Pulmonary artery endothelial cell (primary cell): ENCODE data around the gene F3. TPM values are rescaled to one million over a fixed set of nuclear protein-coding genes. Genes with fewer than 3 reads are reported as not detected.
A peak's percentile ranks its signal among the peaks of the same experiment; 100 is the strongest.

Experiments used
- DNase-seq: peaks from one replicate; pipeline ENCODE4 v3.0.0-alpha.2; 2011; ENCODE audit warnings: low read depth, low spot score
- total RNA-seq: library from RNA; depleted of rRNA; stranded (reverse); fragments of >200 nt; gene quantifications from 2 replicates; pipeline ENCODE4 v1.2.3, GENCODE V29; 2014

F3 gene
- total RNA-seq, 1 donor from 2014 or later: 2.0 TPM

DNA sequence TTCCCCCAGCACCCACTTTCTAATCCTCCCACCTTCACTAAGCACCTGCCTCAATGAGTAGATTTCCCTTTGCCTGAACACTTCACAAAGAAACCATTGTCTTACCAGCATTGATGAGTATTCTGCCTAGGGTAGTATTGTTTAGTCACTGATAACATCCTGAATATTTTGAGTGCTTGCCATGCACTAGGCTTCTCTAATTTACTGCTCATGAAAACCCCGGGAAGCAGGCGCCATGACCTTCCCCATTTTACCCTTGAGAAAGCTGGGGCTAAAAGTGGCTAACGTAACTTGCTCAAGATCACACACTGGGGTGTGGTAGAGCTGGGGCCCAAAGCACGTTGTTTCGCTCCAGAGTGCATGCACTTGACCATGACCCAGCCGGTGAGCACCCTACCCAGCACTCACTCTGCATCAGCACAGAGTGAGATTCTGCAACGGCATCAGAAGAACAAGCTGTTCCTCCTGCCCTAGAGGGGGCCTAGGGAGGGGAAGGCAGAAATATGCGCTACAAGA lies 10.6 kb upstream of the F3 start:
- DNase-seq: no peak

DNA sequence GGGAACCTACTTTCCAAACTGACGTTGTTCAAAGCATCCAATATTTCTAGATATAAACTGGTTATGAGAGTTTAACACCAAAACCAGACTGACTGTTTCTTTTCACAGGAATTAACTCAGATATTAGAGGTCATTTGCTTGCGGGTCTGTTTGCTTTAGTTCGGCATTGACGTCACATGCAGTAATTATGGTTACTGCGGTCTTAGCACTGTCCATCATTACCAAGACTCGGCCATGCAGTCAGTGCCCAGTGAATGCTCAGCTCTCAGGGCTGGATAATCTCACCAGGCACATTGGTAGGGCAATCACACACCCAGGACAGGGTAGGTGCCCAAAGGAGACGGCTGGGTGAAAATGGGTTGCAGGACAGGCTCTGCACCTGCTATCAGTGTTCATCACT lies 9.9 kb upstream of the F3 start:
- no peak for DNase-seq

DNA sequence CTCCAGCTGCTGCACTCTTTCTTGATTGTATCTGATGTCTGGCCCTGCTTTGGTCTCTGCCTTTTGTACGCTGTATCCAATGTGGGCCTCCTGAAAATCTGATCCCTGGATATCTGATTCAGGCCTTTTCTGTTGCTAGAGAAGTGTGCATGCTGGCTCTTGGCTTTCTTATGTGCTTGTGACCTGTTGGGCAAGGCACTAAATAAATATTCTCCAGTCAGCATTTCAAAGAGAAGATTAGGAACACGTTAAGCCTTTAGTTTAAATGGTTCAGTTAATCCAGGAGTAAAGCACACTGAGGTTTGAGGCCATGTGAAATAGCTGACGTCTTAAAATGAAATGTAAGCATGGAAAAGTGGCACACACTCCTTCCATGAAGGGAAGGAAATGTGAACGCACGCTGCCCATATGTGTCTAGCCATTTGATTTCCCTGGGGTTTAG lies 9.3 kb upstream of the F3 start:
- DNase-seq: no peak

DNA sequence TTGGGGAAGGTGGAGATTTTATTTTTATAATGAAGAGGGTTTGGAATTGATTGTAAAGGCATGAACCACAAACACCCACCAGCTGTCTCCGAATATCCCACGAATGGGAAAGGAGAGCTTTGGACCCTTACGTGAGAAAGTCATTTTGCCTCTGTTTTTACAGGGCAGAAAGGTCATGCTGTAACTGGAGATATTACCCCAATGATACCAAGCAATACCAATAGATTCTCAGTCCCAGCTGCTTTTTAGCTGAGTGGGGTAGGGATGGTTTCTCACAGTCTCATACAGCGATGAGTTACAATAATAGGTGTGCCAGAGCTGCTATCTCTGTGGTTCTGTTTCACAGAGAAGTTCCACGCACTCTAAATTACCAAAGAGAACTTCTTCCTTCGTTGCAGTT lies 8.8 kb upstream of the F3 start:
- DNase-seq: no peak

DNA sequence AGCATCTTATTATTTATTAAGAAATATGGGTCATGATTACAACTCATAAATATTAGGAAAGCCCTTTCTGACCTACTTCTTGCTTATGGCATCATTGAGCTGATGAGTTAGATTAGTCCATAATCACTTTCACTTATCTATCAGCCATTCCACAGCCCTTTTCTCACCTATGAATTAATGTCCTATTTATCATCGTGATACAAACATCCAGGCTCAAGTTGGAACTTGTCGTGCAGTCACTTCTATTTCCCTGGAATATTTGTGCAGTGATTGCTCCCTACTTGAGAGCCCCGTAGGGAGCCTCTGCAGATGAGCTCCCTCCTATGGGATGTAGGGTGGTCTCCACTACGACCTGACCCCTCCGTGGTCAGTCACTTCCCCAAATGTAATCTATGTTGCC lies 8.1 kb upstream of the F3 start:
- DNase-seq: no peak

DNA sequence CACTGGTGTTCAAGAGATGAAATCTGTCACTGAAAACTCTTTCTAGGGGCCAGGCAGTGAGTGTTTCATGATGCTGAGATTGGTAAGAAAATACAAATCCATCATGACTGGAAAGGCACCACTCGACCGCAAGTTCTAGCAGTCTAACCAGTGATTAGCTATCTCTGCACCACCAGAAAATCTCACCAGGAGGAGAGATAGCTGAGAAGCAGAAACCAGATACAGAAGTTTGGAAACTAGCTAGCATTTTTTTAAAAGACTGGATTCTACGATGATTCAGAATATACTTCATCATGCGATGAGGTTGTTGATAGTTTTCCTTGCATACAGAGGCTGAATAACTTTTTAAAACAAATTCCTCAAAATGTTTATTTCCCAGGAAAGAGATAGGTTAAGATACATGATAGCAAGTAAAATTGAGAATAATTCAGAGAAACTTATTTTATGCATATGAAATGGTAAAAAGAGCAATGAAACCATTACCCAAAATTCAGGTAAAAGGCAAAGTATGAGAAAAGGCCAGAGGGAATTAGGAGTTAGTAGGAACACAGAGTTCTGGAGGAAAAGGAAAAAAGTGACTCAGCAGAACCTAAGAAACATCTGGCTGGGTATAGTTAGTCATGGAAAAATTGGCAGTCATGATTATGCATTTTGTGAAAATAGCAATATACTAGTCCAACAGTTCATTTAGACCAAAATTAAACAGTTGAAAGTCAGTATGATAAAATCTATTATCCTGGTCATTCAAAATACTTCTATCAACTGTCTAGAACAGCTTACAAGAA lies 3.3 kb upstream of the F3 start:
- peak; percentile 45 for DNase-seq

DNA sequence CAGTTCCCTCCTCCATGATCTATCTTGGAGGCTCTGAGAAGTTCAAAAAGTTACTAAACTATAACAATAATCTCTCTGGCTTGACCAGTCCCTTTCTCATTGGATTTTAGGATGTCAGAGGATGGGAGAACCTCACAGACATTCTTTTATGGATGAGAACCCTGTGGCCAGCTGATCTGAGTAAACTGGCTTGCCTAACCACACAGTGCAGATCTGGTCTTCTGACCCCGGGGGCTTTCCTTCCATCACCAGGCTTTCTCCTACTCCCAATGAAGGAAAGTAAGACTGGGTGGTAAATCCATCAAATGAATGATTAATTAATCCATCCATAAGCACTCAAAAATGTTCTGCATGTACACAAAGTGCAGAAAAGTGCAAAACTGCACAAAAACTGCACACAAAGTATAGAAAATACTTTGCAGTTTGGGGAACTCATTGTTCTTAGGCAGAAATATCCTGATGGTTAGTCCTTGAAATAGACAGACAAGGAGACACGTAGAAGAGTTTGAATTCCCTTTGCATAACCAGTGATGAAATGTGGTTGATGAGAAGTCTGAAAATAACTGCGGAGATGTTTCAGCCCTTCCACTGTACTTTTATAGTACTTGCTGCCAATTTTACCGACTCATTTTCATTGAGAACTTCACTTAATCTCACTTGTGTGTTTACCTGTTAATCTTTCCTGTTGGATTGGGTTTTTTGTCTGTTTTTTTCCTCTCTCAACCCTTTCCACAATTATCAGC lies 2.5 kb upstream of the F3 start:
- no peak for DNase-seq

DNA sequence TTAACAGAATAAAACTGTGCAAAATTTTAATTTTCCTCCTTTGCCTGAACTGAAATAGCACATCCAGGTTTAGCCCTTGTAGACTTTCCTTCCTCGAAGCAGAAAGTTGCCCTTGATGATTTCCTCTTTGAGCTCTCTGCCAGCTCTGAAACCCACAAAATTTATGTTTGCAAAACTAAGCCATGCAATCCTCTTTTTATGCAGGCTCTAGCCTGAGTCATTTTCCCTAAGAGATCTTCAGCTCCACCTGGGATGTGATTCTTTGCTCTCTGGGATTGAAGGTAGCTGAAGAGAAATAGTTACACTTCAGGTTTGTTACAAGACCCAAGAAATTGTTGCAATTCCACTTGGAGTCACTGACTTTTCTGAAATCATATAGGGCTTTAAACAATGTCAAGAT lies 1.4 kb upstream of the F3 start:
- no peak for DNase-seq

DNA sequence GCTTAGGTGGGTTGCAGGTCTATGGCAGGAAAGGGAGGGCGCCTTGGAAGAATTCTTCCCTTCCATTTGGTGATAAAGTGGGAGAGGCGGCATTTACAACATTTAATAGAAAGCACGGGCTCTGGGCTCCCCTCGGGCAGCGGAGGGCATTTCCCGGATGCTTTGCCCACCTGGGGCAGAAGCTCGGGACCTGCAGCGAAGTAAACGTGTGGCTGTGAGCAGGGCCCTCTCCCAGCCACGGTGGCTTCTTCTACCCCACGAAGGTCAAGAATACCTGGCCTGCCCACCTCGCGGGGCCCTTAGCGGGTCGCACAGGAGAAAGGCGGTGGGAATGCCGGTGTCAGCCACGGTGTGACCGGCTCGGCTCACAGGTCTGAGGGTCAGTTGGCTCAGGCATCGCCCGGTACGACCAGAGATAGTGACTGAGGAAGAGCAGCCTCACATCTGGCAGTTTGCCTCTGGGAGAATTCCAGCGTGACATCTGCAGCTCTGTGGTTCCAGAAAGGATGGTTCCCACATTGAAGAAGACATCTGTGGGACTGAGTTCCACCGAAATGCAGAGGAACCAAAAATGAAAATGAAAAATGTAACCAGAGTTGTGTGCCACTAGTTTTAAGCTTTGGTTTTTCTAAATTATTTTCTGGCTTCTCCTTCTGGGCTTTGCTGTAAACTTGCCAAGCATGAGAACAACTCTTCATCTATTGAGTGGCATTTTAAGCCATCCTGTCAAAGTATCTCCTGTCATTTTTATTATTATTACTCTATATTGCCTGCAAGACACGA lies 720 bp upstream of the F3 start:
- DNase-seq: no peak

DNA sequence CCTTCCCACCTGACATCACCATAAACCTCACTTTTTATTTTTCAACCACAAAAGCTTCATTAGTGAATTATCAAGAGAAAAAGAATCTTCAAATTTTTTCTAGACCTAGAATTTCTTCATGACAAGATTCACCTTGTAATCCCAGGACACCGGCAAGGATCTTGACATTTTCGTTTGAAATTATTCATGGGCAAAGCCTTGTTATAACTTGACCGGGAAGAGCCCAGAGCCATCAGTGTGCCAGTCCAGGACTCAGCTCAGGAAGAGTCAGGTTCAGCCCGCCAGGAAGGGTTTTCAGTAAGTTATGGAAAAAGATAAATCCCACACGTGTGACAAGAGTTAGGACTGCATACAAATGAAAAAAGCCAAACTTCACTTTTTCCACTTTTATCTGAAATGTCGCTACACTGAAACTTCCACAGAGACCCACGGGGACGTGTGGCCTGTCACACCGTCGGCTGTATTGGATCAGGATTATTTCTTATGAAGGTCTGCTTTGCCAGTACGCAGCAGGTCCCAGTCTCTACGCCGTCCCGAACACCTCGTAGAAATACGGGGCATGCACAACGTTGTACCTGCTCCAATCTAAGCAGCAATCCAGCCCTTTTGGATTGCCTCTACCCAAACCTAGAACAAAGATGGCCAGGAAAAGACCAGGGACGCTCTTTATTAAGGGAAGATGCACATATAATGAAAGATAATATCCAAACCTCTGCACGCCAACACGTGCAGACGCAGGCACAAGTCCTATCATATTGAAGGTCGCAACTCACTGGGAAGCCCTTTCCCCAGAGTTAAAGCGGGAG lies 916 bp downstream of the F3 start:
- no peak for DNase-seq

DNA sequence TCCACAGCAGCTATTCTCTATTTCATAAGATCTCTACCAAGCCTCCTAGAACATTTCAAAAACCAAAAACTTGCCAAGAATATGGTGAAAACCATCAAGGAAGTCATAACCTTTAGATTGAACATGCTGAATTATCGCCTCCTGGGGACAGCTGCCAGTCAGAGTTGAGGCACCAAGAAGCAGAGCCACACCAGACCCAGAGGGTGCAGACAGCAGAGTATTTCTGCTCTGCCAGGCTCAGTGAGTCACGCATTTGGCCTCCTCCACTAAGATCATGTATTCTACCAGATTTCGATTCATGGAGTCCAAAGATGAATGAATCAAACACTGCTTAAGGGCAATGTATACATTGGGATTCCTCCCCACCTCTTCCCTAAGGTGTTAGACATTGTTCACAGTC lies 2.1 kb downstream of the F3 start:
- DNase-seq: no peak

DNA sequence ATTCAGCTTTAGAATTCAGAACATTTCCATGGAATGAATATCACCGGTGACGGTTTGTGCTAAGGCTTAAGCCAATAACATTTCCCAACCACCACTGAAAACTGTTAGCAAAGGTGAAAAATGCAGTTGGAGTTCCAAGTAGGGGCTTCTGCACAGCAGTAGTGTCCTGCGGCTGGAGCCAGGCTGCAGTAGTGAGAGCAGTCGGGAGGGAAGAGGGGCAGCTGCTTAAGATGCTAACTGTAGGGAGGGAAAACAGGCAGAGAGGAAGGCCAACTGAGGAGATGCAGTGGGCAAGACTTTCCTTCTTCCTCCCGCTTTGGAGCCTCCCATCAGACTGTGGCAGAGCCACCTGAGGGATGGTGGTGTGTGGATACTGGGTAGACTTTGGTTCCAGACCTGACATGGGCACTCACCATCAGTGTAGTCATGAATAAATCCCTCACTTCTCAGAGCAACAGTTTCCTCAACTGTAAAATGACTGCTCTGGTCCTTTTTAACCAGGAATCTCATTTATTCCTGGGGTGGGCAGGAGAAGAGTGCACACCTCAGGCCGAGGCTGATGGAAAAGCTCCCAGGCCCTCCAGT lies 3.2 kb downstream of the F3 start:
- no peak for DNase-seq

DNA sequence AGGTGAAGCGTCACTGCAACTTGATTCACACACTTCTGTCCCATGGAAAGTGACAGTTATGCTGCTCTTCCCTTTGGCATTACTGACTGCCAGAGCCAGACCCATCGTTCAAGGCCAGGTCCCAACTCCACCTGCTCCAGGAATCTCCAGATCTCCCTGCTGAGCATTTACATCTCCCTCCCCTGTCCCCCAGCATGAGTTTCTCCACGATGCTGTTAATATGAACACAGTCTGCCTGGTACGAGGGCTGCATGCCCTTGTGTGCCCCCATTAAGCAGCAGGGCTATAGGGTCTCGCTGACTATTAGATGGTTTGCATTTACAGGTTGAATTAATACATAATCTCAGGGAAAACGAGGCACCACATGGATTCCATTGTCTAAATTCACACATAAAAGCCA lies 4.3 kb downstream of the F3 start:
- no peak for DNase-seq

DNA sequence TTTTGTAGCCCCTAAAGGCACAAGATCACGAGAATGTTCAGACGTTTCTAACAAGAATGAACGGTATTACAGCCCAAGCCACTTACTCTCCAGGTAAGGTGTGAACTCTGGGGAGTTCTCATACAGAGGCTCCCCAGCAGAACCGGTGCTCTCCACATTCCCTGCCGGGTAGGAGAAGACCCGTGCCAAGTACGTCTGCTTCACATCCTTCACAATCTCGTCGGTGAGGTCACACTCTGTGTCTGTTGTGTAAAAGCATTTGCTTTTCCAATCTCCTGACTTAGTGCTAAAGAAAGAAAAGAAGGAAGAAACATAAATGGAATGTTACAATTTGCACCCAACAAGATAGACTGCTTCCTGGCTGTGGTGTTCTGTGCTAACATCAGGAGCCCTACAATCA lies 5.7 kb downstream of the F3 start:
- no peak for DNase-seq

DNA sequence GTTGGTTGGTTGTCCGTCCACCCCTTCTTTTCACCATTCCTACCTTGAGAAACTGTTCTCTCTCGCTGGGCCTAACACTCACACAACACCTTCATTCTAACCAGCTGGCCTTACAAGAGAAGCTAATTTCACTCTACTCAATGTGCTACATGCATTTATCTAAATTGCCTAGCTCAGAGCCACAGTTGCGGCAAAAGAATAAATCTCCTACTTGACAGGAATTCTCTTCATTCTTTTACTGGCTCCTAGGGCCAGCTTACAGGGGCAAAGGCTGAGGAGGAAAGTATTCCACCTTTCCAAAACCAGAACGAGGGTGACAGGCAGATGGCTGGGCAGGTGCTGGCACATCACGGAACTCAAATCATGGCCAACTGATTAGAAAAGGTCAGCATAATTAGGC lies 6.5 kb downstream of the F3 start:
- DNase-seq: no peak

DNA sequence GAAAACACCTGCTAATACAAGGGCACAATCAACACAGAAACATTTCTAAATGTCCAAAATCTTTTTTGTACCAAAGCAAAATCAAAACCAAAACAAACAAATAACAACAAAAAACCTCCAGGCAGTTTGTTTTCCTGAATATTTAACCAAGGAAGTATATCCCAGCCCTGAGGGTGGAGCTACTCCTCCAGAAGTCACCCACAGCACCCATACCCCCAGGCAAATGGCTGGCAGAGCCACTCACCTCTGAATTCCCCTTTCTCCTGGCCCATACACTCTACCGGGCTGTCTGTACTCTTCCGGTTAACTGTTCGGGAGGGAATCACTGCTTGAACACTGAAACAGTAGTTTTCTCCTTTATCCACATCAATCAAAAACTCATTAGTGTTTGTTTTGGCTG lies 9.5 kb downstream of the F3 start:
- no peak for DNase-seq

DNA sequence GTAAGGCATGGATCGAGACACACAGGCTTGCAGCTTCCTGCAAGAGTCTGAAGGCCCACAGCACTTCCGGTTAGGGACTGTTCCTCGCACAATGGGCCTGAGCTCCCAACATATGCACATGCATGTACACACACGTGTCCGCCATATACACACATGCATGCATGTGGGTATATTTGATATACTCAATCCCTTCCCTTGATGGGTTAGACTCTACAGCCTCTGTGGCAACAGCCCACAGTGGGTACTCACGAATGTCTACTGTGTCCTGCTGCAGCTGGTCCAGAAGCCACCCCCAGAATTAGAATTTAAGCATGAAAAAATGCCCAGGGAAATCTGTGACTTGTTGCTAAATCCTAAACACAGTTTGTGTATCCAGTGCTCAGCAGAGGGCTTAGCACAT lies 9.9 kb downstream of the F3 start:
- no peak for DNase-seq

DNA sequence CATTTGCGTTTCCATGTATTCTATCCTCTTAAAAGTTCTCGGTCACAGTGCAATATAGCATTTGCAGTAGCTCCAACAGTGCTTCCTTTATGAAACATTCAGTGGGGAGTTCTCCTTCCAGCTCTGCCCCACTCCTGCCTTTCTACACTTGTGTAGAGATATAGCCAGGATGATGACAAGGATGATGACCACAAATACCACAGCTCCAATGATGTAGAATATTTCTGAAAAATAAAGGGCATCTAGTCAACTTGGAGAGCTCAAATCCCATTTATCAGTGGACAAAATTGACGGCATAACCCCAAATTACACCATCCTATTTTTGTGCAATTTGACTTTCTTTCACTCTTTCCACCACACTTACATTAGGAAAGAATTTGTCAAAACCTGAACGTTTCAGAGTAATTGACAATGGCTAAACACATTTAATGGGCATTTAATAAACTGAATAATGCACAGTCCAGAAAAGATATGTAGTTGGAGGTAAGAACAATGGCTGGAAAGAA lies 11.1 kb downstream of the F3 start:
- DNase-seq: no peak

DNA sequence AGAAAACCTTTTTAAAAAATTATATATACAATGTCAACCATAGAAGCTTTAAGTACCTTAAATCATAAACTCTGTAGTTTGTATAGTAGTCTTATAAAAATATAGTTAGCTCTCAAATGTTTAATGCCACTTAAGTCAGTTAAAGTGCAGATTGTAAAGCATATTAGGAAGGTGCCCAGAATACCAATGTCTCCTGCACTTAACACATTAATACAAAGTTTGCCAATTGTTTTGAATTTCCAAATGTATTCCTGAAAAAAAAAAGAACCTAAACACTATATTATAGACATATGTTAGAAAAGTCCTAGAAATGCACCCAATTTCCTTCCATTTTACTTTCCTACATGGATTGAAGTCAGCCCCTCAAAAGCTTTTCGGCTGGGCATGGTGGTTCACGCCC lies 12.1 kb downstream of the F3 start:
- no peak for DNase-seq

DNA sequence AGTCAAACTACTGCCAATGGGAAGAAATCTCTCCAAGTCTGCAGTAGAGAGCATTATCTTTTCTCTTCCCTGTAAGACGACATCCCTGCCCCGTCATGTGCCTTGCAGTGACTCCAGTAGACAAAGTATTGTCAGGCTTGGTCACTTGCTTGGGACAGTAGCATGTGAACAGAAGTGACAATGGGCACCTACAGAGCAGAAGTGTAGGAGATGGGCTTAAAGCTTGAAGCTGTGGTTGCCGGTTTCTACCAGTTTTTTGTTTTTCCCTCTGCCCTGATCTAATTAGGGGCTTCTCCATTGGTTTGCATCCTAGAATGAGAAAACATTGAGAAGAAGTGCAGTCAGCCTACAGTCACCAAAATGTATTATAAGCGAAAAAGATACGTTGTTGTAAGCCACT lies 12.7 kb downstream of the F3 start:
- no peak for DNase-seq

DNA sequence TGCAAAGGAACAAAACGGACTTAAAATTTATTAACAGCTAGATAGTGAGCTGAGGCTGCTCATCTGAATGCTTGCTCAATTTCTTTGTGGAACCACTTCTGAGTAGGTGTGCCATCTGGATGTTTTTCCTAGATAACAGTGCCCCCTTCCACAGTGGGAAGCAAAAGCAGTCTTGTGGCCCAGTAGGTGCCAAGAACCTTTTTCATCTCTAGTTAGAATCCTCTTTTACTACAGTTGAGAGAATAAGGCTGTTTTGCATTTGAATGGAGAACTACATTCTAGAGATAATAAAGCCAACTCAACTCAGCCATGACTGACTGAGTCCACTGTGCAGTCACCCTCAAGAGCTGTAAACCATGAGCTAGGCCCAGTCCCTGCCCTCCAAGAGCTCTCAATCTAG lies 13.3 kb downstream of the F3 start:
- no peak for DNase-seq
